GM21576 (cell line): ENCODE data around the gene ZNF219.

Experiments used
- ATAC-seq: cut with Tn5 transposase; IDR thresholded peaks from one replicate; pipeline ENCODE4 v1.9.1; 2021; ENCODE audit warnings: mild to moderate bottlenecking, moderate library complexity; ENCODE audit not compliant: unreplicated experiment

Gene ZNF219

DNA sequence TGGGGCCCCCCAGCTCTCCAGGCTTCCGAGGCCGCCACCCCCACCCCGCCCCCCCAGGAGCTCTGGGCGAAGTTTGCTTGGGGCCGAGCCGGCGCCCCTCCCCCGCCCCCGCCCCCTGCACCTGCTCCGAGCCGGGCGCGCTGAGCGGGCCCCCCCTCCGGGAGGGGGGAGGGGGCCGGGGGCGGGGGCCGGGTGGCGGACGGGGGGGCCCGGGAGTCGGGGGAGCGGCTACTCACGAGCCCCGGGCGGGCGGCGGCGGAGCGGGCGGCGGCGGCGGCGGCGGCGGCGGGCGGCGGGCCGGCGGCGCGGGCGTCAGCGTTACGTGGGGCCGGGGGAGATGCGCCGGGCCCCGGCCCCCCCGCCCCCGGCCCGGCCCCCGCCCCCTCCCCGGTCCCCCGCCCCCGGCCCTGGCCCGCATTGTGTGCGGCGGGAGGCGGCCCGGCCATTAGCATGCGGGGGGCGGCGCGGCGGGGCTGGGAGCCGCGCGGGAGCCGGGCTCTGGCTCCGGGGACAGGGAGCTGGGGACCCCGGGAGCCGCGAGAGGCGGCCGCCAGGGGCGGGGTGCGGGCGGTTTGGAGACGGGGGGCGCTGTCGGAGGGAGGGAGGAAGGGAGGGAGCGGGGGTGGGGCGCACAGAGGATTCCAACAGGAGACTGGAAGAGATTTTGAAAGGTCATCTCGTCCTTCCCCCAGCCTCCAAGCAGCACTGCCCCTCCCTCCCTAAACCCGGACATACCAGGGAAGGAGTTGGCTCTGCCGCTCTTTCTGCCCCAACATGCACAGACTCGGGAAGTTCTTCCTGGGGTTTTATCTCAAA, at the start of gene ZNF219:
TSS of gene ZNF219 (minus strand) at position 580 of the 816 bp plus-strand sequence. CDS start 5,064 bp downstream, outside the sequence.
- no peak for ATAC-seq

DNA sequence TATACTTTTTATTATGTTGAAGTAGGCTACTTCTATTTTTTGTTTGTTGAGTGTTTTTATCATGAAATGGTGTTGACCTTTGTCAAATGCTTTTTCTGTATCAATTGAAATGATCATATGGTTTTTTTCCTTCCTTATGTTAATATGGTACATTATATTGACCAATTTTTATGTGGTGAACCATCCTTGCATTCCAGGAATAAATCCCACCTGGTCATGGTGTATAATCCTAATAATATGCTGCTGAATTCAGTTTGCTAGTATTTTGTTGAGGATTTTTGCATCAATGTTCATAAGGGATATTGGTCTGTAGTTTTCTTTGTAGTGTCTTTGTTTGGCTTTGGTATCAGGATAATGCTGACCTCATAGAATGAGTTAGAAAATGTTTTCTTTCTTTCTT, 47.0 kb upstream of the ZNF219 start:
- ATAC-seq: no peak

DNA sequence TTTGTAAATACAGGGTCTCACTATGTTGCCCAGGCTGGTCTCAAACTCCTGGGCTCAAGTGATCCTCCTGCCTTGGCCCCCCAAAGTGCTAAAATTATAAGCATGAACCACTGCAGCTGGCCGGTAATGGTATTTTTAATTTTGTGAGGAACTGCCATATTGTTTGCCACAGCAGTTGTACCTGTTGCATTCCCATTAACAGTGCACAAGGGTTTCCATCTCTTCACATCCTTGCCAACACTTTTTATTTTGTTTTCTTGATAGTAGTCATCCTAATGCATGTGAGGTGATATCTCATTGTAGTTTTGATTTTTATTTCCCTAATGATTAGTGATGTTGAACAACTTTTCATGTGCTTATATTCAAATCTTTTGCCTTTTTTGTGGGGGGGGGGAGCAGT, 43.9 kb upstream of the ZNF219 start:
- no peak for ATAC-seq

DNA sequence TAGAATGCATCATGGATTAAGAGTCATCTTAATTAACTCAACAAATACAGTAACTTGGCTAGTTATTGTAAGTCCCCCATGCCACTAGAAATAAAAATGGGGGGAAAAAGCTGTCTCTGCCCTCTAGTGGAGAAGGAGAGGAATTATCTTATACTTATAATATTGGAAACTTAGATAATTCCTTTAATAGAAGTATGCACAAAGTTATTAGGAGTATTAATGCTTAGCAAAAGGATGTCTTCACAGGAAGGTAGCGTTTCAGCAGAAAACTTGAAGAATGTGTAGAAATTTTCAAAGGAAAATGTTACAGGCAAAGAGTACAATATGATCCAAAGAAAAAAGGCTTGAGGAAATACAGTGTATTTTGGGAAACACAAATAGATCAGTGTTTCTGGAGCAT, 37.6 kb upstream of the ZNF219 start:
- ATAC-seq: no peak

DNA sequence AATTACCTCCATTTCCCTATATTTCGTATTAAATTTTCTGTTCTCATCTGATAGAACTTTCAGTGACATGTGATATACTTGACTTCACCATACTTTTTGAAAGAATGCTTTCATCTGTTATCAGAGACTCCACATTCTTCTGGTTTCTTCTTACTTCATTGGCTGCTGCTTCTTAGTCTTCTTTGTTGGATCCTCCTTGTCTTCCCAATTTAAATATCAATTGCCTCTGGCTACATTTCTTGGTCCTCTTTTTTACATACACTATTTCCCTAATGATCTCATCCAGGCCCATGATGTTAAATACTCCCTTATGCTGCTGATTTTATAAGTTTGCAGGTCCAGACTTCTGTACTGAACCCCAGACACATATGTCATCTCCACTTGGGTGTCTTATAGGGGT, 35.4 kb upstream of the ZNF219 start:
- ATAC-seq: no peak

DNA sequence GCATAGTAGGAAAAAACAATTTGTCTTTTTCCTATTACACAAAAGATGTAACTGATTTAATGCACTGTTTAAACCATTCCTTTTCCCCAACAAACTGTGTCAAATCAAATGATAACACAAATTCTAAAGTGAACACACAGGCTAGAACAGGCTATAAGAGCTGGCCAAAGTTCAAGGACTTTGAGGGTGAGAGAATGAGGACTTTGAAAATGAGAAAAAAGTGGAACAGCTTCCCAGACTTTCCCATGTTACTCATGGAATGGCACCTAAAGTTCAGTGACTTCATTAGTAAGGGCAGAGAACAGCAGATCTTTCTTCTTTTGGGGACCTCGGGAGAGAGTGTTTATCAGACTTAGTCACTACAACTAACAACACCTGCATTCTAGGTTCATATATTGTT, 25.0 kb upstream of the ZNF219 start:
- no peak for ATAC-seq

DNA sequence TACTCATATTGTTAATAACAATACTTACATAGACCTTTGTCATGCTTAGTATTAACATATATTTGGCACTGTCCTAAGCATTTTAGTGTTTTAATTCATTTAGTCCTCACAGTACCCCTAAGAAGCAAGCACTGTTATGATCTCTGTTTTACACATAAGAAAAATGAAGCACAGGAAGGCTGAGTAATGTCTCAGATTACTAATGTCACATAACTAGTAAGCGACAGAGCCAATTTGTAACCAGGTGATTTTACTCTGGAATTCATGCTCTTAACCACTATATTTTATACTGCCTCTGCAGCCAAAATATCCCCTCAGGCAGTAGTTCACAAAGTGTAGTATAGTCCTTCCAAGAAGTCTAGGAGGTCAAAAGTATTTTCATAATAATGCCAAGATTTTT, 22.7 kb upstream of the ZNF219 start:
- no peak for ATAC-seq

DNA sequence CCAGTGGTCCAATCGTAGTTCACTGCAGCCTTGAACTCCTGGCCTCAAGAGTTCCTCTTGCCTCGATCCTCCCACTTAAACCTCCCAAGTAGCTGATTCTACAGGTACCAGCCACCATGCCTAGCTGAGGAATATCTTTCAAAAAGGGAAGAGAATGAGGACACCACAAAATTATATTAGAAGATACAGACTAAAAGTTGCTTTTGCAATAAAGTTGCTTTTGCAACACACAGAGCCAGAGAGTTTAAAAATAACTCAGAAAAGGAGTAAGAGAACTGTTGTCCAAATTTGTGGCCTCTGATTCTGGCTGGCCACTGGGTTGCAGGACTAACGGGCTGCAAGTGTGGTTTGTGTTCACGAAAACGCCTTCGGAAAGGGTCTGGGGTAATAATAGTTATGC, 22.2 kb upstream of the ZNF219 start:
- ATAC-seq: no peak

DNA sequence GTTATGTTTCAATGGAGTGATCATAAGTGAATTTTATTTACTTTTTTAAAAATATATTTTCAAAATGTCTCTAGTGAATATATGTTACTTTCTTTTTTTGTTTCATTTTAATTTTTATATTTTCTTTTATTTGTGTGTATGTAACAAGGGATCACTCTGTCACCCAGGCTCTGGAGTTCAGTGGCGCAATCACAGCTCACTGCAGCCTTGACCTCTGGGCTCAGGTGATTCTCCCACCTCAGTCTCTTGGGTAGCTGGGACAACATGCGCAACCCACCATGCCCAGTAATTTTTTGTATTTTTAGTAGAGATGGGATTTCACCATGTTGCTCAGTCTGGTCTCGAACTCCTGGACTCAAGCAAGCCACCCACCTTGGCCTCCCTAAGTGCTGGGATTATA, 20.5 kb upstream of the ZNF219 start:
- ATAC-seq: no peak

DNA sequence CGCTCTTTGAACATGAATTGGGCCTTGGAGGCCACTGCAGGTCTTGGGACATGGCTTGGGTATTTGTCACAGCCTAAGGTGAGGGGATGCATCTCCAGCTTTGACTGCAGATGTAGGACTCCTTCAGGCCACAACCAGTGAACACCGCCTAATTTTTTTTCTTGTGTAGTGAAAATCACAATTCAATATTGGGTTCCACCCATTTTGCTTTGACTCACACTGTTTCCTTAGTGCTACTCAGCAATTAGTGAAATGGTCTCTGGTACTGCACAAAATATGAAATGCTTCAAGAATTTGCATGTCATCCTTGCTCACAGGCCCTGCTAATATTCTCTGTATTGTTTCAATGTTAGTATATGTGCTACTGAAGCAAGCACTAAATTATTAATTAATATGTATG, 14.9 kb upstream of the ZNF219 start:
- no peak for ATAC-seq

DNA sequence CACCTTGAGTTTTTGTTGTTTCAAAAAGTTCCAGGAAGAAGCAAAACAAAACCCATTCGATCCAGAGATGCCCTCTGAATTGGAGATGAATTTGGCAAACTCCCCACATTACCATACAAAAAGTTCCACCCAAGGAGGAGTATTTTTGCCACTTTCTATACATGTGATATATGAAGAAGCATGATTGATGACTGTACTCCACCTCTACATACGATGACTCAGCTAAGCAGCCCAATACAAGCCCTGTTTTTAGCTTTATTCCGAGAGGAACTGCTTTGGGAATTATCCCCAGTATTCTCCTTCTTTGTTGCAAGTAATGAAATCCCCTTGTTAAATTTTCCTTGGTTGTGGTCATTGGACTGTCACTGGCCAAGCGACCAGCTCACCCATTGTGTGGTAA, 13.8 kb upstream of the ZNF219 start:
- no peak for ATAC-seq

DNA sequence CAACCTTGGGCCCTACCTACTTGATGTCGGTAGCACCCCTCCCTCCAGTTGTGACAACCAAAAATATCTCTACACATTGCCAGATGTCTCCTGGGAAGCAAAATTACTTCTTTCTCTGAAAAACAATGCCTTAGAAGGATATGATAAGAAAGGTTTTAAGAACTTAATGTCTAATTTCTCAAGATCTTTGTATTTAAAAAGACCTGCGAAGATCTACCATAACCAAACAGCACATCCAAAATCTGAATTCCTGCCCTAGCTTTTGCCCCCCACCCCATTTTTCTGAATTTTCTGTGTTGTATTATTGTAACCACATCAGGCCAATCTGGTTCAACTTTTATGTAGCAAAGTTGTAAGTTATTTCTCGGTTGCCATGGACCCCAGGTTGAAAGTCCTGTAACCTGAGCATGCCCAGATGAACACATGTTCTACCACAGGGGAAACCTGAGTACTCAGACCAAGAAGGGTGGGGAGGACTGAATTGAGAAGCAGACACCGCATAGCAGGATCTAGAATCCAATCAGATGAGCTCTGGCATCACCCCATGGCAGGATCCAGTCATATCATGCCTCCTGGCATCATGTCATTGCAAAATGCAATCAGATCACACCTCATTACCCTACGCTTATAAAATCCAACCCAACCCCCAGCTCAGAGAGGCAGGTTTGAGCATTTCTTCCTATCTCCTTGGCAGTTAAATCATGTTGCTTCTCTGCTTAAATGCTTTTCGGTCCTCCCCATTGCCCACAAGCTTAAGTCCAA, 11.1 kb upstream of the ZNF219 start:
- peak; percentile 42 for ATAC-seq

DNA sequence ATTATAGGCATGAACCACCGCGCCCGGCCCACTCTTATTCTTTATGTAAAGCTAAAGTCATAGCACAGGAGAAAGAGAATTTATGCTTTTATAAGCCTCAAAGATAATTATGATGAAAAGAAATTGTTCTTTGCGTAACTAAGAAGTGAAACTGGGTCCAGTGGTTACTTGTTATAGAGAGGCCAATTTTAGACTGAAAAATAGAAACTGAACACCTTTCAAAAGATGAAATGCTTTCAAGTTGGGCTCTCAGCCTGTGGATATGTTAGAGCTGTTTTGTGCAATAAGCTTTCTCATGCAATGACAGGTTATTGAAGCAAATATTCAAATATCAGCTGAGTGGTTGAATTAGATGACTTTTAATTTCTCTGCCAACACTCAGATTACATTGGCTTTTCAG, 10.3 kb upstream of the ZNF219 start:
- no peak for ATAC-seq

DNA sequence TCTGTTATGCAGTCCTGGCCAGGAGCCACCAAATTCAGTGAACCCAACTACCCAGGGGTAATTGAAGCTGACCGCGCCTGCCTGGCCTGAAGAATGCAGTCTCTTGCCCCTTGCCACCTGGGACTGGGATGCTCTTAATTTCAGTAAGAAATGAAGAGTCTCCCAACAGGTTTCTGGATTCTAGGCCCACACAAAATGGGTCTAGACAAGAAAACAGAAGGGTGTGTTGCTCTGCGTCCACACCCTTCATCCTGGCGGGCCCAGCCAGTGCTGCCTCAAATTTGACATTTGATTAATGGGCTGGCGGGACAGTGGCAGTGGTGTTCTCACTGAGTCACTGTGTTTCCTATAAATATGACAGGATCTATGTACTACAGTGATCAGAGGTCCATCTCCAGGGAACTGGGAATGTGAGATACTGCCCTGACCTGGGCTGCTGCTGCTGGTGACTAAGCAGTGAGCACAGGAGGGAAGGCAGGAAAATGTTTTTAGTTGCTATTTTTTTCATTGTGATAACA, 8.9 kb upstream of the ZNF219 start:
- no peak for ATAC-seq

DNA sequence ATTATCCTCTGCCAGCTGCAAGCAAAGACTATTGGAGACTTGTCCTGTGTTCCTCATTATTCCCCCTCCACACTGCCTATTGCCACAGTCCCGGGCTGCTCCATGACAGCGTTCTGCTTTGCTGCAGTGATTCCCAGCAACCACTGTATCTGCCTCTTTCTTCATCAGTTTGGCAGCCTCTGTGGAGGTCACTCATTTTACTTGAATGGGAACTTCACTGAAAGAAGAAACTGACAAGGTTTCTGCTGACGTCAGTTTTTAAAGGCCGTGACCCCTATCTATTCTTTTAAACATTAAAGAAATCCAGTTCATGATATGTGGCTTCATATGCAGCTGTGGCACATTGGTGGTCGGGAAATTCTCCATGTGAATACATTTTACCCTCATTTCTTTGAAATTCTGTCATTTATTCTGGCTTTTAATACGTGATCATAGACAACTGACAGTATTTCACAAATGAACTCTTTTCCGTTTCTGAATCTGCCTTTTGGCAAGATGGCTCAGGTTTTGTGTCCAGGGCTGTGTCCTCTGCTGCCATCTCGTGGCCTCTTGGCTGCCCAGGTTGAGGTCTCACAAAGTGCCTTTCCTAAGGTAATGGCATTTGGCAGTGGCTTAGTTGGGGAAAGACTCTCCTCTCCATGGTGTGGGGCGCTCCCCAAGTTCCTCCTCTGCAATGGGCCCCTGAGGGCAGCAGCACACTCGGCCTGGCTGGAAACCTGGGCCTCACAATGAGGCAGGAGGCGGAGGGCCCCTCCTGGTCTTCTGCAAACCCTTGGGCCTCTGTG, 8.2 kb upstream of the ZNF219 start:
- ATAC-seq: no peak

DNA sequence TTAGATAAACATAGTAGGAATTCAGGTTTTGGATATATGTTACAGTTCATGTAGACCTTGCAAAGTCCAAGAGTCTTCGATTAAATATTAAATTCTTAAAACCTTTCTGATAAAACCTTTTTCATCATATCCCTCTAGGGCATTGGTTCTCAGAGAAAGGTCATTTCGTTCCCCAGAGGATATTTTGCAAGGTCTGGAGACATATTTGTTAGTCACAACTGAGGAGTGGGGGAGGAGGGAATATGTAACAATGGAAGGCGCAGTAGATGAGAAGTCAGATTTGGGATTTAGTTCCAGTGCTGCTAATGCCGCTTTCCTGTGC, 7.7 kb upstream of the ZNF219 start:
- no peak for ATAC-seq

DNA sequence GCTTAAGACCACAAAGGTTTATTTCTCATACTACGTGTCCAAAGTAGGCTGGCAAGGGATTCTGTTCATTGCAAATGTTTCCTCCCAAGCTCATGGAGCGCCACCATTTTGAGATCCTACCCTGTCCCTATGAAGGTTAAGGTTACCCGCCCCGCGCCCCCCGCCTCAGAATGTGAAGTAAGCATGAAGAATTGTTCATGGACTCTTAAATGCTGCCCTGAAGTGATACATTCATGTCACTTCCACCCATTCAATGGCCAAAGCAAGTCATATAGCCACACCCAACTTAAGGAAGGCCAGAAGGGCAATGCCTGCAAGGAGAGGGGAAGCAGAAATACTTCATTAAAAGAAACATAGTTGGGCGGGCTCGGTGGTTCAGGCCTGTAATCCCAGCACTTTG, 6.6 kb upstream of the ZNF219 start:
- ATAC-seq: no peak

DNA sequence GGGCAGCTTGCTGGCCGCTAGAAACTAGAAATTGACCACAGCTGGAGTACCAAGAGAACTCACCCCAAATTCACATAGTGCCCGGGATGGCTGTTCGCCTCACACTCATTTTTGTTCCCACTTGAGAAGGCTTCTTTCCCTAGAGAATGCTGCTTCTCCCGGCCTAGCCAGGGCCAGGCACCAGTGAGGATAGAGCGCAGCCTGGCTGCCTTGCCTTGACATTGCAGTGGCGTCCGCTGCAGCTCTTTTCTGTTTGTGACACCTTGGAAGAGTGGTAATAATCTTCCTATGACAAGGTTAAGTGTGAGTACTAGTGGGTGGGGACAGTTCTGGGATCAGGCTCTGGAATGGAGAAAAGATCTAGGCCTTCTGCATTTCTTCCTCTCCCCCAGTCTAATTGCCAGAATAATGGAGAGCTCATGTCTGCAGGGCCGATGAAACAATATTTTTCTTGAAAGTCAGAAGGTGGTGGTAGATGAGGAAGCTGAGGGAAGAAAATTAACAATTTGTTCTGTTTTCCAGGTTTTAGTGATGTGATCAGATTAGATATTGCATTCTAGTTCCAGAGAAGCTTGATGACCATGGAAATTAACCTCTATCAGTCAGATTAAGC, 6.1 kb upstream of the ZNF219 start:
- peak; percentile 39 for ATAC-seq

DNA sequence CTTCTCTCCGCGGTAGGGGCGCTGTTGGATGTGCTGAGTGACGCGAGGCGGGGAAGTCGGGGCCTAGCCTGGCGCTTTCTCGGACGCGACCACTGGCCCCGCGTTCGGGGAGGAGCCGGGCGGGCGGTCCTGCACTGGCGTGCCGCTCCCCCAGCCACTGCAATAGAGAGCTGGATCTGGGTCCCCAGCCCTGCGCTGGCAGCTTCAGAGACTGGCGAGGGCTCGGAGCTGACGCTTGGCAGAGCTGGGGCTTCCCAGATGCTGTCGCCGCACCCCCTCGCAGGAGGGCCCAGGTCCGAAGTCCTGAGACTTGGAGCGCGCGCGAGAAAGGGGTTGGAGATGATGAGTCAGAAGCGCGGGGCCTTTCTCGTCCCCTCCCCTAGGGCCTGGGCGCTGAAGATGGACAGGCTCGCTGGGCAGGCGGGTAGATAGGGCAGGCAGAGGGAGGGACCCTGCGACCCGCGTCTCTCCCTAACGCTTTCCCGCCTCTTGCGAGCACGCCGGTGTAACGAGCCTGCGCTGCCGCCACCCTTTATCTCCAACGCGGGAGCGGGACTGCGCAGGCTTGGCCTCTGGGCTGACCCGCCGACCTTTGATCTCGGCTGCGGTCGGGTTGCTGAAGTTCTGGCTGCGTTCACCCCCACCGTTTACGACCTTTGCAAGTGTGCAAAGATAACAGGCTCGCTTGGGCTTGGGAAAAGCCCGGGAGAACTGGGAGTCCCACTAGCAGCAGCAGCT, 5.4 kb upstream of the ZNF219 start:
- peak; percentile 88 for ATAC-seq

DNA sequence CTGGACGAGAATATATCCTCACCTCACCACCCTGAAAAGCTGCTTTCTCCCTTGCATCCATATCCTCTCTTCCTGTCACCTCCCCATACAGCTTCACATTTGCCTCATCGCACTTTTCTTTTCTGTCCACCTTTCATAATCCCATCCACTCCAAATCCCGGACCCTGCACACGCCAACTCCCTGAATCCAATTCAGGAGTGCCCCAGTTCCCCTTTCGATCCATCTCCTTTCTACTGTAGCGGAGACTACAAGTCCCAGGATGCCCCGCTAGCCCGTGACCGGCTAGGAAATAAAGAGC, 4.9 kb upstream of the ZNF219 start:
- ATAC-seq: no peak
